B cell (primary cell): ENCODE data around the gene NAPB. TPM values are rescaled to one million over a fixed set of nuclear protein-coding genes. Genes with fewer than 3 reads are reported as not detected.
A peak's percentile ranks its signal among the peaks of the same experiment; 100 is the strongest.

Experiments used
- ATAC-seq: fragments of 200-7000 bp; cut with Tn5 transposase; one replicate; pipeline ENCODE4 v1.10.0; 2021; ENCODE audit warnings: low read depth, mild to moderate bottlenecking, moderate number of reproducible peaks, moderate library complexity
- CTCF ChIA-PET: fragments of 350-600 bp; sonication (Branson Sonifier 250); formaldehyde crosslinking; loops from one replicate; lab custom pipeline; 2021; ENCODE audit warnings: antibody characterized with exemption, inconsistent platforms; lab: Charles Lee
- POLR2A ChIA-PET: fragments of 350-600 bp; sonication (Branson Sonifier 250); formaldehyde crosslinking; loops from one replicate; lab custom pipeline; 2021; ENCODE audit warnings: antibody characterized with exemption; lab: Charles Lee
- DNase-seq: peaks from one replicate; pipeline ENCODE4 v3.0.0; 2013
- H2AFZ ChIP-seq: 2 replicates; pipeline ENCODE4 v1.6.1; 2012; ENCODE audit warnings: mild to moderate bottlenecking, low read depth, low read length; ENCODE audit not compliant: insufficient read depth, poor library complexity, severe bottlenecking
- H3K27ac ChIP-seq, 2 donors: 1 replicate in 1 of 2; 2 replicates in 1 of 2; pipeline ENCODE4 v1.5.1; 2012 to 2013; ENCODE audit warnings: low read length in 2 of 2, mild to moderate bottlenecking in 2 of 2, moderate library complexity in 1 of 2
- H3K27me3 ChIP-seq, 4 experiments: fragments of 200-600 bp in 1 of 4; sonication (generic) in 1 of 4; replicated peaks in 1 of 4; 1 replicate in 2 of 4; 2 replicates in 2 of 4; pipeline versions ENCODE4 v1.6.1 to v1.7.0; 2013 to 2016; ENCODE audit warnings: low read length in 3 of 4, mild to moderate bottlenecking in 2 of 4, mixed read lengths in 1 of 4, moderate library complexity in 1 of 4; ENCODE audit not compliant: insufficient read depth in 4 of 4, control insufficient read depth in 3 of 4; ENCODE audit errors: control extremely low read depth in 1 of 4
- H3K36me3 ChIP-seq, 2 experiments: replicated peaks in 1 of 2; 1 replicate in 1 of 2; 2 replicates in 1 of 2; pipeline versions ENCODE4 v1.6.1 to v1.7.1; 2013; ENCODE audit warnings: low read length in 1 of 2; ENCODE audit not compliant: insufficient read depth in 2 of 2, control insufficient read depth in 1 of 2; ENCODE audit errors: control extremely low read depth in 1 of 2, extremely low read depth in 1 of 2
- H3K4me1 ChIP-seq, 2 donors: fragments of 200-600 bp in 1 of 2; sonication (generic) in 1 of 2; 1 replicate in 1 of 2; 2 replicates in 1 of 2; pipeline versions ENCODE4 v1.5.1 to v1.6.1; 2013 to 2017; ENCODE audit warnings: low read length in 2 of 2; ENCODE audit not compliant: control insufficient read depth in 2 of 2, insufficient read depth in 2 of 2
- H3K4me2 ChIP-seq: replicated peaks from 2 replicates; pipeline ENCODE3; 2012; ENCODE audit warnings: mild to moderate bottlenecking, low read depth, low read length; ENCODE audit not compliant: poor library complexity, severe bottlenecking
- H3K4me3 ChIP-seq, 5 experiments: fragments of 200-600 bp in 1 of 5; sonication (generic) in 1 of 5; 1 replicate in 3 of 5; 2 replicates in 2 of 5; pipeline versions ENCODE4 v1.5.1 to v1.7.0; 2011 to 2016; ENCODE audit warnings: low read length in 4 of 5, mild to moderate bottlenecking in 4 of 5, low read depth in 2 of 5, control low read depth in 1 of 5, moderate library complexity in 1 of 5; ENCODE audit not compliant: insufficient read depth in 1 of 5; ENCODE audit errors: control extremely low read depth in 1 of 5, extremely low read depth in 1 of 5
- H3K79me2 ChIP-seq: fragments of 200-600 bp; sonication (generic); one replicate; pipeline ENCODE4 v1.6.0; 2016; ENCODE audit warnings: low read length; ENCODE audit not compliant: control insufficient read depth, insufficient read depth
- H3K9ac ChIP-seq: fragments of 200-600 bp; sonication (generic); 2 replicates; pipeline ENCODE4 v1.6.1; 2017; ENCODE audit warnings: mild to moderate bottlenecking, low read length, moderate library complexity
- H3K9me3 ChIP-seq, 3 donors: one replicate each; pipeline versions ENCODE4 v1.6.1 to v1.7.1; 2013; ENCODE audit warnings: low read length in 2 of 3; ENCODE audit not compliant: control insufficient read depth in 2 of 3, insufficient read depth in 1 of 3; ENCODE audit errors: control extremely low read depth in 1 of 3
- H4K20me1 ChIP-seq: 2 replicates; pipeline ENCODE4 v1.6.0; 2012; ENCODE audit warnings: mild to moderate bottlenecking, low read length; ENCODE audit not compliant: insufficient read depth, control insufficient read depth, poor library complexity, severe bottlenecking
- H3K27ac Mint-ChIP-seq: one replicate; pipeline ENCODE4 v1.8.0; 2021; ENCODE audit warnings: mixed read lengths
- H3K27me3 Mint-ChIP-seq: one replicate; pipeline ENCODE4 v1.8.0; 2021; ENCODE audit warnings: mixed read lengths
- H3K4me1 Mint-ChIP-seq: one replicate; pipeline ENCODE4 v1.8.0; 2021; ENCODE audit warnings: mixed read lengths
- H3K4me3 Mint-ChIP-seq: one replicate; pipeline ENCODE4 v1.8.0; 2021; ENCODE audit warnings: mixed read lengths
- H3K9me3 Mint-ChIP-seq: one replicate; pipeline ENCODE4 v1.8.0; 2022; ENCODE audit warnings: mixed read lengths; ENCODE audit not compliant: insufficient read depth
- EZH2 ChIP-seq: IDR thresholded peaks from 2 replicates; pipeline ENCODE4 v1.6.1; 2012; ENCODE audit warnings: borderline replicate concordance, low read depth, mild to moderate bottlenecking, moderate library complexity, low read length; ENCODE audit not compliant: insufficient read depth, poor library complexity, severe bottlenecking
- WGBS: methylation state at CpG from one replicate; pipeline ENCODE4 v1.1.5; 2013; ENCODE audit warnings: missing lambda C conversion rate; ENCODE audit not compliant: insufficient coverage; 5-methylcytosine and 5-hydroxymethylcytosine counted together
- intact Hi-C: fragments of 100-400 bp; cut with micrococcal nuclease; formaldehyde crosslinking; loops from one replicate; pipeline ENCODE4 v1.10.0; 2022
- polyA plus RNA-seq: library from polyadenylated mRNA; depleted of rRNA; stranded (reverse); fragments of >200 nt; gene quantifications from 2 replicates; pipeline ENCODE4 v1.2.3, GENCODE V29; 2012
- total RNA-seq, 2 donors: library from RNA; stranded (reverse); fragments of 120-200 nt in 1 of 2; gene quantifications; 1 replicate in 1 of 2; 2 replicates in 1 of 2; pipeline versions ENCODE4 v1.2.3 to v1.2.4, GENCODE V29; 2013 to 2022
- TF ChIP-seq, protein P1 (sequence below): fragments of 200-600 bp; IDR thresholded peaks from one replicate; pipeline ENCODE4 v1.8.0; 2022; ENCODE audit warnings: antibody characterized with exemption, mild to moderate bottlenecking

The NAPB gene
- total and polyA plus RNA-seq, 2 donors (not counting 1 experiment from before 2014, with no cell fraction given), result 4.1 to 13.0 TPM

DNA sequence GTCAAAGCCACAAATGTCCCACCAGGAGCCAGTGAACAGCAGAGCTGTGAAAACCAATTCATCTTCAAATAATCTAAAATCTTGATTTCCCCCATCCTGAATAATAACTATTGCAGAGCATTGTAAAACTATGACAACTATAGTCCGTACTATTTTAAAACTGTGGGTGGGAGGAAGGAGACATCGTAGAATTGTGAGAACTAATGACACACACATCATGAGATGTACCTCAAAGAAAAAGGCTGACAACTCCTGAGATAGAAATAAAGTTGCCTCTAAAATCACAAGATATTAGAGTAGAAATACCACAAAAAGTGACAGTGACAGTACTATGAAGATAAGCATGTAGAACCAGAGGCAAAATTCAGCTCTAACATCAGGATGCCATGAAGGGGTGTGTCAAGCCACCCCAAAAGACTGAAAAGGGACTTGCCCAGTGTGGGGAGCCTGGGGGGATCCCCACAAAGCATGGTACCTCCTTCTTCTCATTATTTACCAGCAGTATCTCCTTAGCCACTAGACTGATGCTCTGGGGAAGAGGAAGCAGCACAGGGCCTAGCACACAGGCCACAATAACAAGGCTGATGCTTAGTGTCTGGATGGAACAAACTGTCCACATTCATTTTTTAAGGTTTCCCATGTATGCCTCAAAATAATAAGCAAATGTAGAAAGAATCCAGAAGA, 13.4 kb downstream of the NAPB start:
- H3K9ac ChIP-seq, result no peak overlapping the region
- no peaks in the 10 kb centered on the region for H3K9me3 Mint-ChIP-seq
- peak overlapping the region; percentile 73 for H3K27ac Mint-ChIP-seq
- peak; percentile 91 for ATAC-seq
- H3K9me3 ChIP-seq, result no peaks in the 10 kb centered on the region
- H3K79me2 ChIP-seq, result peaks cover 85% of the 10 kb centered on the region
- H3K36me3 ChIP-seq, result peaks cover 0 to under 1% of the 10 kb centered on the region in 2 experiments
- H2AFZ ChIP-seq, result no peak overlapping the region
- H3K4me1 ChIP-seq, result peaks cover 11 to 12% of the 10 kb centered on the region in 2 donors
- peak; percentile 74 for DNase-seq
- no peak overlapping the region for H3K4me3 Mint-ChIP-seq
- peak overlapping the region; percentile 18 for H3K4me2 ChIP-seq
- H4K20me1 ChIP-seq, result peaks cover 18% of the 10 kb centered on the region
- H3K4me3 ChIP-seq, result no peak overlapping the region
- TF ChIP-seq, protein P1, sequence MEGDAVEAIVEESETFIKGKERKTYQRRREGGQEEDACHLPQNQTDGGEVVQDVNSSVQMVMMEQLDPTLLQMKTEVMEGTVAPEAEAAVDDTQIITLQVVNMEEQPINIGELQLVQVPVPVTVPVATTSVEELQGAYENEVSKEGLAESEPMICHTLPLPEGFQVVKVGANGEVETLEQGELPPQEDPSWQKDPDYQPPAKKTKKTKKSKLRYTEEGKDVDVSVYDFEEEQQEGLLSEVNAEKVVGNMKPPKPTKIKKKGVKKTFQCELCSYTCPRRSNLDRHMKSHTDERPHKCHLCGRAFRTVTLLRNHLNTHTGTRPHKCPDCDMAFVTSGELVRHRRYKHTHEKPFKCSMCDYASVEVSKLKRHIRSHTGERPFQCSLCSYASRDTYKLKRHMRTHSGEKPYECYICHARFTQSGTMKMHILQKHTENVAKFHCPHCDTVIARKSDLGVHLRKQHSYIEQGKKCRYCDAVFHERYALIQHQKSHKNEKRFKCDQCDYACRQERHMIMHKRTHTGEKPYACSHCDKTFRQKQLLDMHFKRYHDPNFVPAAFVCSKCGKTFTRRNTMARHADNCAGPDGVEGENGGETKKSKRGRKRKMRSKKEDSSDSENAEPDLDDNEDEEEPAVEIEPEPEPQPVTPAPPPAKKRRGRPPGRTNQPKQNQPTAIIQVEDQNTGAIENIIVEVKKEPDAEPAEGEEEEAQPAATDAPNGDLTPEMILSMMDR, result no peak
- no peak for TF ChIP-seq EZH2
- H3K27me3 ChIP-seq, result no peaks in the 10 kb centered on the region
- peak overlapping the region; percentile 13 to 54 for H3K27ac ChIP-seq
- peaks cover 14% of the 10 kb centered on the region for H3K4me1 Mint-ChIP-seq
- ChIA-PET CTCF (interaction anchor here (1.4 kb wide), 1 partner anchor 13 kb away, joined by 6 read pairs; the partner anchor contains the start of gene NAPB), POLR2A (no interaction called here)
- no CpG with 5 or more reads among the region's 2 CpGs for WGBS
- intact Hi-C loops, result no loop called here
- H3K27me3 Mint-ChIP-seq, result no peaks in the 10 kb centered on the region

DNA sequence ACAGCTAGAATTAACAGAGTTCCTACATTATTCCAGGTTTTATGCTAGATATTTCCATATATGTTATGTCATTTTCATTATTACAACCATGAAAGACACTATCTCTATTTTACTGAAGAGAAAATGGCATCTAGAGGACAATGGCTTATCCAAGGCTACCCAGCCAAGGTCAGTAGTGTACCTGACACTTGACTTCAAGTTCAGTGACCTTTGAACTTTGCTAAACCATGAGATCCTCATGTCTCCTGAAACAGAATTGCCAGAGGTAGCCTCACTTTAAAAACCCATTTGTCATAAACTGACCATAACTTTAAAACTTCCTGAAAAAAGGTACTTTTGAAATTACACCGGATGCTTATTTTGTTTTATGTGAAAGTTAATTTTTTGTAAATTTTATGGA, 14.4 kb downstream of the NAPB start:
- H3K9ac ChIP-seq, result no peak overlapping the region
- no peaks in the 10 kb centered on the region for H3K27me3 Mint-ChIP-seq
- ATAC-seq (no peak), DNase-seq (no peak)
- H3K27me3 ChIP-seq, result no peaks in the 10 kb centered on the region
- ChIA-PET CTCF (interaction anchor here (1.4 kb wide), 1 partner anchor 14 kb away, joined by 6 read pairs; the partner anchor contains the start of gene NAPB), POLR2A (no interaction called here)
- H2AFZ ChIP-seq, result no peak overlapping the region
- intact Hi-C loops, result no loop called here
- H3K79me2 ChIP-seq, result peaks cover 74% of the 10 kb centered on the region
- H3K4me3 ChIP-seq, result no peak overlapping the region
- H3K4me1 ChIP-seq, result peaks cover 11 to 12% of the 10 kb centered on the region in 2 donors
- peaks cover 0 to 3% of the 10 kb centered on the region in 2 experiments for H3K36me3 ChIP-seq
- TF ChIP-seq, protein P1, result no peak
- no peak for TF ChIP-seq EZH2
- no peak overlapping the region for H3K4me2 ChIP-seq
- no peak overlapping the region for H3K4me3 Mint-ChIP-seq
- H3K27ac ChIP-seq, result no peak overlapping the region
- H3K9me3 ChIP-seq, result no peaks in the 10 kb centered on the region
- no CpG with 5 or more reads among the region's 1 CpG for WGBS
- H4K20me1 ChIP-seq, result peaks cover 18% of the 10 kb centered on the region
- no peaks in the 10 kb centered on the region for H3K9me3 Mint-ChIP-seq
- peaks cover 14% of the 10 kb centered on the region for H3K4me1 Mint-ChIP-seq
- no peak overlapping the region for H3K27ac Mint-ChIP-seq
